Right lobe of liver (tissue), 4 donors: ENCODE measurements around the gene TNFSF8.

ENCODE experiments used
- POLR2A ChIP-seq: fragments of 450-650 bp; IDR thresholded peaks from one replicate; pipeline ENCODE4 v1.6.1; 2017; ENCODE audit warnings: antibody characterized with exemption, mild to moderate bottlenecking
- TF ChIP-seq, protein P1 (sequence below), 4 donors: fragments of 200-600 bp in 3 of 4; fragments of 450-650 bp in 1 of 4; IDR thresholded peaks; one replicate each; pipeline versions ENCODE4 v1.5.1 to v1.8.0; 2016 to 2022; ENCODE audit warnings: antibody characterized with exemption in 4 of 4, mild to moderate bottlenecking in 2 of 4
- donor health status: DM: no; HTN: no; CAD: no.
- donor health status: DM: no; HTN: no; CAD: no.
- donor health status: DM: no; HTN: yes; CAD: no.

DNA sequence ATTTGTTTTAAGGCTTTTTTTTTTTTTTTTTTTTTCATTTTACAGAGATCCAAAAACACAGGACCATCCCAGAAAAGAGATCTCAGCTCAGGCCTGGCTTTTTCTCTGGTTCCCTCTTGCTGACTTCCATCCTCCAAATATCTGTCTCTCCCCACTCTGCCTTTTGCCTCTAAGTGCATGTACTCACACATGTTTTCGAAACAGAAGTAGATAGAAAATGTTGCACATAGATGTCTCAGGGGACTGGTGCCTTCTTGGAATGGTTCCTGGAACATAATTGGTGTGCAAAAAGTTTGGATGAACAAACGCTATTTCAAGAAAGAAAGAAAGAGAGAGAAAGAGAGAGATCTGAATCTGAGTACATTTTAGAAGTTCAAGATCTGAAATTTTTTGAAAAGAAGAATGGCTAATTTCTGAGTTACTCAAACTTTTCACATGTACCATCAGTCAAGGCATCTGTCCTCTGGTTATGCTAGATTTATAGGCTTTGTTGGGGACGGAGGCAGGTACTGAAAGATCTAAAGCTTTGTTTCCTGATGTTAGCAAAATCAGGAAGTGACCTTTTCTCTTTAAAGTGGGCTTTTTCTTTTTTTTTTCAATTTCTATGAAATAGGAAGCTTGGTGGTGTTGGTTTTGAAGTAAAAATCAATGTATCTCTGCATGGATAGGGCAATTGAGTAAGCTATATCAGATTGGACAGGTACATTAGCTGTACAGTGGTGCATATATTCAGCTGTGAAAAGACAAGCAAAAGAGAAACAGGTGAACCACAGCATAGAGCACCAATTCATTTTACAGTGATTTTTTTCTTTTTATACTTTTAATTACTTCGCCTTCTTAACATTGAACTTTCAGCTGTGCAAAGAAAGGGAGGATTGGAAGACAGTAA lies 8.5 kb upstream of the TNFSF8 start:
- TF ChIP-seq, protein P1, sequence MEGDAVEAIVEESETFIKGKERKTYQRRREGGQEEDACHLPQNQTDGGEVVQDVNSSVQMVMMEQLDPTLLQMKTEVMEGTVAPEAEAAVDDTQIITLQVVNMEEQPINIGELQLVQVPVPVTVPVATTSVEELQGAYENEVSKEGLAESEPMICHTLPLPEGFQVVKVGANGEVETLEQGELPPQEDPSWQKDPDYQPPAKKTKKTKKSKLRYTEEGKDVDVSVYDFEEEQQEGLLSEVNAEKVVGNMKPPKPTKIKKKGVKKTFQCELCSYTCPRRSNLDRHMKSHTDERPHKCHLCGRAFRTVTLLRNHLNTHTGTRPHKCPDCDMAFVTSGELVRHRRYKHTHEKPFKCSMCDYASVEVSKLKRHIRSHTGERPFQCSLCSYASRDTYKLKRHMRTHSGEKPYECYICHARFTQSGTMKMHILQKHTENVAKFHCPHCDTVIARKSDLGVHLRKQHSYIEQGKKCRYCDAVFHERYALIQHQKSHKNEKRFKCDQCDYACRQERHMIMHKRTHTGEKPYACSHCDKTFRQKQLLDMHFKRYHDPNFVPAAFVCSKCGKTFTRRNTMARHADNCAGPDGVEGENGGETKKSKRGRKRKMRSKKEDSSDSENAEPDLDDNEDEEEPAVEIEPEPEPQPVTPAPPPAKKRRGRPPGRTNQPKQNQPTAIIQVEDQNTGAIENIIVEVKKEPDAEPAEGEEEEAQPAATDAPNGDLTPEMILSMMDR (IDR thresholded peaks at IDR 0.05): no peak
- no peak for TF ChIP-seq POLR2A
